HEK293 (cell line): ENCODE data around the gene PLEKHG4.

Experiments
- AEBP2 ChIP-seq: fragments of 450-650 bp; formaldehyde crosslinking; IDR thresholded peaks from 2 replicates; pipeline ENCODE4 v1.5.1; 2016; ENCODE audit warnings: missing biosample characterization, missing genetic modification characterization, borderline replicate concordance
- BCL11A ChIP-seq: fragments of 450-650 bp; formaldehyde crosslinking; IDR thresholded peaks from 2 replicates; pipeline ENCODE4 v1.5.1; 2016; ENCODE audit warnings: low read depth, missing biosample characterization, missing genetic modification characterization
- CTCF ChIP-seq: fragments of 450-650 bp; formaldehyde crosslinking; IDR thresholded peaks from 2 replicates; pipeline ENCODE4 v1.5.1; 2016; ENCODE audit warnings: missing biosample characterization, missing genetic modification characterization
- REST ChIP-seq: fragments of 450-650 bp; formaldehyde crosslinking; IDR thresholded peaks from 2 replicates; pipeline ENCODE4 v1.5.1; 2016; ENCODE audit warnings: missing biosample characterization, missing genetic modification characterization
- SP7 ChIP-seq: fragments of 450-650 bp; formaldehyde crosslinking; IDR thresholded peaks from 2 replicates; pipeline ENCODE4 v1.5.1; 2016; ENCODE audit warnings: missing biosample characterization, missing genetic modification characterization
- TSHZ1 ChIP-seq: fragments of 450-650 bp; formaldehyde crosslinking; IDR thresholded peaks from 2 replicates; pipeline ENCODE4 v1.5.1; 2016; ENCODE audit warnings: missing biosample characterization, missing genetic modification characterization, borderline replicate concordance
- ZBTB20 ChIP-seq: fragments of 450-650 bp; formaldehyde crosslinking; IDR thresholded peaks from 2 replicates; pipeline ENCODE4 v1.5.1; 2016; ENCODE audit warnings: missing biosample characterization, missing genetic modification characterization
- ZBTB48 ChIP-seq: fragments of 450-650 bp; formaldehyde crosslinking; IDR thresholded peaks from 2 replicates; pipeline ENCODE4 v1.5.1; 2016; ENCODE audit warnings: missing biosample characterization, missing genetic modification characterization
- ZNF121 ChIP-seq: fragments of 450-650 bp; formaldehyde crosslinking; IDR thresholded peaks from 2 replicates; pipeline ENCODE4 v1.5.1; 2016; ENCODE audit warnings: missing biosample characterization, missing genetic modification characterization
- ZNF18 ChIP-seq: fragments of 450-650 bp; formaldehyde crosslinking; IDR thresholded peaks from 2 replicates; pipeline ENCODE4 v1.5.1; 2016; ENCODE audit warnings: missing biosample characterization, missing genetic modification characterization
- ZNF292 ChIP-seq: fragments of 450-650 bp; formaldehyde crosslinking; IDR thresholded peaks from 2 replicates; pipeline ENCODE4 v1.5.1; 2016; ENCODE audit warnings: low read depth, missing biosample characterization, missing genetic modification characterization, borderline replicate concordance
- ZNF660 ChIP-seq: fragments of 450-650 bp; IDR thresholded peaks from 2 replicates; pipeline ENCODE4 v1.5.1; 2018; ENCODE audit warnings: missing biosample characterization, mild to moderate bottlenecking, missing genetic modification characterization
- ZNF768 ChIP-seq: fragments of 450-650 bp; formaldehyde crosslinking; IDR thresholded peaks from 2 replicates; pipeline ENCODE4 v1.5.1; 2018; ENCODE audit warnings: missing biosample characterization, mild to moderate bottlenecking, missing genetic modification characterization
- ZSCAN23 ChIP-seq: fragments of 450-650 bp; formaldehyde crosslinking; IDR thresholded peaks from 2 replicates; pipeline ENCODE4 v1.5.1; 2016; ENCODE audit warnings: missing biosample characterization, missing genetic modification characterization

- no peak for TF ChIP-seq ZSCAN23 (tag by site-specific recombination)
- no peak for TF ChIP-seq ZNF18 (tag by site-specific recombination)
- TF ChIP-seq ZNF121 (tag by site-specific recombination): no peak
- no peak for TF ChIP-seq CTCF (tag by site-specific recombination)
- TF ChIP-seq AEBP2 (tag by site-specific recombination): no peak
- TF ChIP-seq BCL11A (tag by site-specific recombination): no peak
- TF ChIP-seq ZNF292 (tag by site-specific recombination): no peak
- TF ChIP-seq SP7 (tag by site-specific recombination): no peak
- no peak for TF ChIP-seq REST (tag by site-specific recombination)
- TF ChIP-seq ZBTB20: no peak
- TF ChIP-seq ZBTB48 (tag by site-specific recombination): no peak
- no peak for TF ChIP-seq ZNF660
- TF ChIP-seq TSHZ1 (tag by site-specific recombination): no peak
- TF ChIP-seq ZNF768 (tag by site-specific recombination): no peak
These were observed 38.5 kb downstream of the PLEKHG4 start for GRCh38 chr16:67317853-67318252.
